HG03066 (cell line): ENCODE measurements around the gene PITPNM3.

Experiments used
- ATAC-seq: cut with Tn5 transposase; IDR thresholded peaks from one replicate; pipeline ENCODE4 v1.9.1; 2021; ENCODE audit warnings: low read depth; ENCODE audit not compliant: unreplicated experiment

Gene PITPNM3

DNA sequence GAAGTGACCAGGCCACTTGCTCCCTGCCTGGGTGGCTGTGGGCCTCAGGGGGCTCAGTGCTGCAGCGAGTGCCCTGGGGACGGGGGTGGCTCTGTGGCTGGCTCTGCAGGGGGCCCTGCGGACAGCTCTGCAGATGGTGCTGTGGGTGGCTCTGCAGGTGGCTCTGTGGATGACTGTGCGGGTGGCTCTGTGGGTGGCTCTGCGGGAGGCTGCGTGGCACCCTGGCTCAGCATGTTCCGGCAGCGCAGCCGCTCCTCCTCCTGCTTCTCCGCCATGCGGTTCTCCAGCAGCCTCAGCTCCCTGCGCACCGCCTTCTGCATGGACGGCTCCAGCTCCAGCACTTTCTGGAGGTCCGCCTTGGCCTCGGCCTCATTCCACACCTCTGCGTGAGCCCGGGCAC is 130.9 kb downstream of the PITPNM3 start:
- no peak for ATAC-seq

DNA sequence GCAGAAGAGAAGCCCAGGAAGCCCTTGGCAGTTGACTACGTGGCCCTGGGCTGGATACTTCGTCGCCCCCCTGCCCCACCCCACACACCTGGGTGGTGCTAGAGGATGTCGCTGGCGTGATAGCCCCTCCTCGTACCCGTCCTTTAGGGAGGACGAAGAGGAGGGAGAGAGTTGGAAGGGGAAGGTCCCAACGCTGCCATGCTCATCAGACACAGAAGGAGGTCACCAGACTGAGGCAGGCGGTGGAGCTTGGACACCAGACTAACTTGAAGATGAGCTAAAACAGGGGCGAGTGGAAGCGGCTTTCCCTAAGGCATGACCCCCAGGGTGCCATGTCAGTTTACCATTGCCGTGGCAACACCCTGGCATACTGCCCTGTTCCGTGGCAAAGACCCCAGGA is 132.4 kb downstream of the PITPNM3 start:
- ATAC-seq: no peak

DNA sequence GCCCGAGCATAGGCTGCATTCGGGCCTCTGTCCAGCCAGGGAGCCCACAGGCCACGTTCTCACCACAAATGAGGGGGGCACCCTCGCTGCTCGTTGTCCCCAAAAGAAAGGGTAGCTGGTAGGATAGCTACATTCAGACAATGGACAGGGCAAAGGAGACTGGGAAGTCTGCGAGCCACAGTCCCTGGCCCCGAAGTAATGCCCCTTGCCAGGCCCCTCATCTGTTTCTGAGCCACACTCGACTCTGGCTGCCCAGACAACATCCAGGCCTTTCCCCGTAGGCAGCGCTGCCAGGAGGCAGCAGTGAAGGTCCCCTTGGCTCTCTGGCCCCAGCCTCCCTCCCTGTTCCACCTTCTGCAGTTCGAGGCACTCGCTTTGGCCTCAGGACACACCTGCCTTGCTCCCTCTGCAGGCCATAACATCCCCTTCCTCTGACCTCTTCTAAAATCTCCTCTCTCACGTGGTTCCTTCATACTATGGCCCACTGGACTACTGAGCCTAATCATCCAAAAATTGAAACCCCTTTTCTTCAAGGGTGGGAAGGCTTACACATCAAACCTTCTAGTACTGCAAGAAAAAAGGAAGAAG is 133.6 kb downstream of the PITPNM3 start:
- ATAC-seq: no peak

DNA sequence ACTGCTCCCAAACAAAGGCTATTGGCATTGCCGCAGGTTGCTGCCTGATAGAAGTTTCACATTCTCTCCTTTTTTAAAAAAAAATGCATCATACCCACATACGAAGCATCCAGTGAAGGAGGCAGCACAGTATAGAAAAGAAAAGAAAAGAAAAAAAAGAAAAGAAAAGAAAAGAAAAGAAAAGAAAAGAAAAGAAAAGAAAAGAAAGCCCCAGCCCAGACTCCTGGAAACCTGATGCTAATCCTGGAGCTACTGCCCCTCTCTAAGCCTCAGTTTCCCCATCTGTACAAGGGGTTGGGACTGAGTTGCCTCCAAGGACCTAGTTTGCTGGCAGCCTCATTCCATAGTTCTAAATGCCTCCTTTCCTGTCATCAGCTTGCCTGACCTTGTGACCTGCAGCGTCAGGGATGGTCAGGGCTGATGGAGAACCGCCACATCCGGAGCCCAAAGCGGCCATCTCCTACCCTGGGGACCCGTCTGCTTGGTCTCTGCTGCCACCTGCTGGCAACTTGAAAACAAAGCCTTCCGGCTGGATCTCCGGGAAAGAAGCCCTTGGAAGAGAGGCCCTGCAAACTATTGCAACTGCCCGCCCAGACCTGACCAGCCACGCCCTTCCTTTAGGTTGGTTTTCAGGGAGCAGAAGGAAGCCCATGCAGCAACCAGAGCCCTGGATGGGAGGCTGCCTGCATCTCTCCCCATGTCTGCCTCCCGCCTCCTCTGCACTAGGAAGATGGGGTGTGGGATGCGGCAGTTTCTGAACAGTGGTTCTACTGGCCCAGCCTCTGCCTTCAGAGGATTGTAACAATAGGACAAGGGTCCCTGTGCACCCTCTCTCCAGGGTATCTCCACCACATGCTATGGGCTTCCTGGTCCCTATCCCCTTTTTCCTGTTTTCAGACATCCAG is 134.4 kb downstream of the PITPNM3 start:
- no peak for ATAC-seq

DNA sequence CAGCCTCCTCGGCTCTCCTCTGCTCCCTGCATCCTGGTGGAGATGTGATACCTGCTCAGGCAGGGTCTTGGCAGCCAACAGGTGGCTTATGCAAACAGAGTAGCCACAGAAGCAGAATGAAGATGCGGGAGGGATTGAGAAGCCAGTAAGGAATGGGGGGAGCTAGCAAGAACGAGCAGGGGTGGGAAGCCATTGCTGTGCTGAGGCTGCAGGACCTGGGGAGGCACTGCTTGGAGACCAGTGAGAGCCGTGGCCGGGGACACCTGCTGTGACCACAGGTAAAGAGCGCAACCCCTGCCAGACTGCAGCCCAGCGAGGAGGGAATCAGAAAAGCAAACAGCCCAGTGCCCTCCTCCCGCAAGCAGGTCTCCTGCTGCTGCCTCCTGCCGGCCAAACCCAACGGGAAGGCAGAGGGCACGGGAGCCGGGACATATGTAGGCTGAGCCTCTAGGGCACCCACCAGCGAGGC is 136.1 kb downstream of the PITPNM3 start:
- no peak for ATAC-seq

DNA sequence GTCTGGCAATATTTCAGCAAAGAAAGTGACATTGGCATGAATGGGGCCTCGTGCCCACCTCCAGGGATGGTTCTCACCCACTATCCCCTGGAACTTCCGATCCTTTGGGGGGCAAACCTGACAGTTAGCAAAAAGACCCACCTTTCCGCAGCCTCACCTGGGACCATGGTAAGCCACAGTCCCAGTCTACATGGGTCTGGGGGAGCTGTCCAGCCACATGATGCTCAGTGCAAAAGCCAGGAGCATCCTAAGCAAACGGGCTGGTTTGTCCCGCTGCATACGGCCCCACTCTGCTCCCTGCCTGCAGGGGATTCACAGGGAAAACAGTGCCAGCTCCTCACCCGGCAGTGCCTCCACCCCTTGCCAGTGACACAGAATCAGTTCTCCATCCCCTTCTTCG is 140.7 kb downstream of the PITPNM3 start:
- ATAC-seq: no peak

- ATAC-seq: no peak
These were observed 143.3 kb downstream of the PITPNM3 start for GRCh38 chr17:6413065-6413464.

GRCh38 chr17:6408735-6409134 is 147.6 kb downstream of the PITPNM3 start:
- no peak for ATAC-seq

DNA sequence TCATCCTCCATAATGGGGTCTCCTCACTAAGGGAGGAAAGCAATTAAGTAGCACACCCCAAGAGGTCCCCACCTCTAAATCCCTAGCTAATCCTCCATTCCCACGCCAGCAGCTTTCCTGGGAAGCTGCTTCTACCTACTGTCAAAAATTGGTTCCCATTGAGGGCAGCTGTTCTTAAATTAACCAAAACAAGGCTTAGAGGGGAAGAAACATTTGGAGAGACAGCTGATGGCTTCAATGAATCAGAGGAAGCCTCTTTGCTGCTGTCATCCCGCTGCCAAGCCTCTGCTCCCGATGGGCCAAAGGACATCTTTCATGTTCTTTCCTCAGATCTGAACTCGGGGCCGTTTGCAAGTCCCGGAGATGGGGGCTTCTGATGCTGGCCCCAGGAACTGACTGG is 148.1 kb downstream of the PITPNM3 start:
- ATAC-seq: no peak

DNA sequence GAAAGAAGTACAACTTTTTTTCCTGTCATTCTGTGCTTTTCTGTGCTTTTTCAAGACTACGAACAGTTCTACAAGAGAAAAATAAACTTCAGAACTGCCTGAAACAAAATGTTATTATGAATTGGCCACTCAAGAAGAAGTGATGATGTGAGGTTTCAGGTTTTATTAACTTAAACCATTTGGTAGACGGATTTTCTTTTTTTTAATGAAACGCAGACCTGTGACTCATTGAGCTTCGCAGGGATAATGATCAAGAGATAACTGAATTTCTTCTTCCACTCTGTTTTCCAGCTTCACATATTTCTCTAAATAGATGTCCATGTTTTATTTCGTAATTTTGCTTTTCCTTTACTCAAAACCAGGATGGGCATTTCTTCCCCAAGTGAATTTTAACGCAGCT is 154.1 kb downstream of the PITPNM3 start:
- no peak for ATAC-seq
